Liver (tissue), 9 donors: Measurements from ENCODE around the gene INHBA. TPM values are rescaled to one million over a fixed set of nuclear protein-coding genes. Genes with fewer than 3 reads are reported as not detected.

ENCODE experiments used
- DNase-seq: peaks from one replicate; pipeline ENCODE4 v3.0.0-alpha.2; 2017; ENCODE audit warnings: low spot score
- H3K27ac ChIP-seq, 2 donors: one replicate each; pipeline ENCODE4 v1.7.0; 2013; ENCODE audit warnings: inconsistent platforms in 2 of 2, low read length in 2 of 2, control low read depth in 1 of 2, low read depth in 1 of 2, mild to moderate bottlenecking in 1 of 2
- H3K27me3 ChIP-seq, 4 donors: one replicate each; pipeline versions ENCODE4 v1.6.1 to v1.7.0; 2013; ENCODE audit warnings: low read length in 3 of 4, inconsistent platforms in 1 of 4, mild to moderate bottlenecking in 1 of 4, moderate library complexity in 1 of 4; ENCODE audit not compliant: control insufficient read depth in 4 of 4, insufficient read depth in 4 of 4
- H3K36me3 ChIP-seq, 4 donors: one replicate each; pipeline versions ENCODE4 v1.6.1 to v1.7.0; 2013; ENCODE audit warnings: low read length in 3 of 4, mild to moderate bottlenecking in 3 of 4, low read depth in 1 of 4, moderate library complexity in 1 of 4; ENCODE audit not compliant: control insufficient read depth in 4 of 4, insufficient read depth in 3 of 4
- H3K4me1 ChIP-seq, 4 donors: one replicate each; pipeline versions ENCODE4 v1.6.1 to v1.7.0; 2013; ENCODE audit warnings: low read length in 3 of 4, mild to moderate bottlenecking in 3 of 4, moderate library complexity in 1 of 4; ENCODE audit not compliant: control insufficient read depth in 4 of 4, insufficient read depth in 4 of 4
- H3K4me3 ChIP-seq, 3 donors: one replicate each; pipeline versions ENCODE4 v1.6.1 to v1.7.0; 2013; ENCODE audit warnings: low read length in 3 of 3, control low read depth in 1 of 3, low read depth in 1 of 3, mild to moderate bottlenecking in 1 of 3
- H3K9ac ChIP-seq, 2 donors: one replicate each; pipeline ENCODE4 v1.7.0; 2013; ENCODE audit warnings: low read length in 2 of 2, mild to moderate bottlenecking in 2 of 2, moderate library complexity in 2 of 2, control low read depth in 1 of 2, low read depth in 1 of 2
- H3K9me3 ChIP-seq, 4 donors: one replicate each; pipeline versions ENCODE4 v1.6.1 to v1.7.0; 2013; ENCODE audit warnings: low read length in 3 of 4; ENCODE audit not compliant: control insufficient read depth in 4 of 4
- EGR1 ChIP-seq, 2 donors: IDR thresholded peaks; 2 replicates each; pipeline ENCODE4 v1.6.1; 2016 to 2018; ENCODE audit warnings: antibody characterized with exemption in 2 of 2, low read depth in 2 of 2
- FOXA1 ChIP-seq: IDR thresholded peaks from 2 replicates; pipeline ENCODE4 v1.6.1; 2016; ENCODE audit warnings: antibody characterized with exemption
- FOXA2 ChIP-seq: IDR thresholded peaks from 2 replicates; pipeline ENCODE4 v1.6.1; 2016; ENCODE audit warnings: antibody characterized with exemption
- GABPA ChIP-seq, 2 donors: IDR thresholded peaks in 1 of 2; conservative IDR thresholded peaks in 1 of 2; 2 replicates each; pipeline ENCODE4 v1.6.1; 2016; ENCODE audit warnings: antibody characterized with exemption in 2 of 2, mild to moderate bottlenecking in 1 of 2, moderate library complexity in 1 of 2
- HNF4A ChIP-seq, 2 donors: conservative IDR thresholded peaks; 2 replicates each; pipeline ENCODE4 v1.6.1; 2016; ENCODE audit warnings: antibody characterized with exemption in 2 of 2, mild to moderate bottlenecking in 2 of 2
- JUND ChIP-seq, 2 donors: IDR thresholded peaks; 2 replicates each; pipeline ENCODE4 v1.6.1; 2016; ENCODE audit warnings: antibody characterized with exemption in 2 of 2
- RXRA ChIP-seq, 2 donors: IDR thresholded peaks; 2 replicates each; pipeline ENCODE4 v1.6.1; 2017 to 2018; ENCODE audit warnings: antibody characterized with exemption in 2 of 2, mild to moderate bottlenecking in 1 of 2
- SP1 ChIP-seq: IDR thresholded peaks from 2 replicates; pipeline ENCODE4 v1.6.1; 2018; ENCODE audit warnings: antibody characterized with exemption, mild to moderate bottlenecking
- YY1 ChIP-seq: IDR thresholded peaks from 2 replicates; pipeline ENCODE4 v1.6.1; 2016; ENCODE audit warnings: antibody characterized with exemption, mild to moderate bottlenecking
- WGBS: extraction: QIAGEN DNeasy Blood & Tissue Kit; methylation state at CpG from one replicate; pipeline ENCODE4 v1.1.7; 2013; 5-methylcytosine and 5-hydroxymethylcytosine counted together
- polyA plus RNA-seq, 2 donors: library from polyadenylated mRNA; stranded (reverse) in 1 of 2; unstranded in 1 of 2; fragments of 200-250 nt in 1 of 2; fragments of >200 nt in 1 of 2; fragmentation: Nextera tagmentation in 1 of 2; extraction: Ambion mirVana in 1 of 2; gene quantifications; one replicate each; pipeline versions ENCODE4 v1.2.1 to v1.2.3, GENCODE V29; 2013 to 2015
- total RNA-seq, 2 donors: library from RNA; depleted of rRNA; stranded (reverse); fragments of >200 nt; gene quantifications; one replicate each; pipeline ENCODE4 v1.2.3, GENCODE V29; 2014
- TF ChIP-seq, protein P1 (sequence below): IDR thresholded peaks from 2 replicates; pipeline ENCODE4 v1.6.1; 2016; ENCODE audit warnings: antibody characterized with exemption
- TF ChIP-seq, protein P2 (sequence below): IDR thresholded peaks from 2 replicates; pipeline ENCODE4 v1.6.1; 2016; ENCODE audit warnings: antibody characterized with exemption
- TF ChIP-seq, protein P3 (sequence below): fragments of 150-350 bp; IDR thresholded peaks from 2 replicates; pipeline ENCODE4 v1.5.1; 2017; ENCODE audit warnings: improper control_type of control experiment, low read depth, low read length; ENCODE audit not compliant: missing input control
- TF ChIP-seq, protein P4 (sequence below): IDR thresholded peaks from 2 replicates; pipeline ENCODE4 v1.6.1; 2016; ENCODE audit warnings: antibody characterized with exemption, mild to moderate bottlenecking
- TF ChIP-seq, protein P5 (sequence below): IDR thresholded peaks from 2 replicates; pipeline ENCODE4 v1.6.1; 2016; ENCODE audit warnings: antibody characterized with exemption
- donor health status: healthy.
- donor health status: healthy.
- donor health status: healthy.
- donor health status: healthy.
- donor health status: healthy.

INHBA gene
- total and polyA plus RNA-seq, 4 donors, result 0.23 to 8.9 (median 3.0) TPM

DNA sequence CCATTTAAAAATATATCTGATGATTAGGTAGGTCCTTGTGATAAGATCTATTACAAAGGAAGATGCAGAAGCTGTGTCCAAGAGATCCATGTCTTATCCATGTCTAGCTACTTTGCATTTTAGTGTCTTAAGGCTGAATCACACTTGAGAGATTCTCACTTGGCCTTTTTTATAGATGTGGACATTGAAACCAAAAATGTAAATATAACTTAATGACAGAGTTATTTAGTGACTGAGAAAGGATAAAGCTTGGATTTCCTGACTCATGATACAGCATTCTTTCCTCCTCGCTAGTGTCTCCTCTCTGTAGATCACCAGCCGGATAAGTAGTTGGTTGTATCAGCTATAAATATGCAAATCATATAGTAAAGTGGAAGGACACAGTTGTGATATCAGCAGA, 23.3 kb downstream of the INHBA start:
- Histone ChIP-seq H3K9ac (no peak overlapping the region), H3K4me3 (no peak overlapping the region), H3K36me3 (no peaks in the 10 kb centered on the region), H3K9me3 (no peaks in the 10 kb centered on the region), H3K27ac (no peak overlapping the region), H3K4me1 (no peaks in the 10 kb centered on the region), H3K27me3 (no peaks in the 10 kb centered on the region)
- DNase-seq, result no peak
- TF ChIP-seq EGR1 (IDR thresholded peaks at IDR 0.05; ENCODE audit: low read depth in 2 of 2), result no peak
- TF ChIP-seq, protein P1, sequence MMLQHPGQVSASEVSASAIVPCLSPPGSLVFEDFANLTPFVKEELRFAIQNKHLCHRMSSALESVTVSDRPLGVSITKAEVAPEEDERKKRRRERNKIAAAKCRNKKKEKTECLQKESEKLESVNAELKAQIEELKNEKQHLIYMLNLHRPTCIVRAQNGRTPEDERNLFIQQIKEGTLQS, result no peak
- TF ChIP-seq GABPA (IDR thresholded peaks at IDR 0.05 in 1 of 2, conservative IDR thresholded peaks at IDR 0.05 in 1 of 2), result no peak
- TF ChIP-seq, protein P2, sequence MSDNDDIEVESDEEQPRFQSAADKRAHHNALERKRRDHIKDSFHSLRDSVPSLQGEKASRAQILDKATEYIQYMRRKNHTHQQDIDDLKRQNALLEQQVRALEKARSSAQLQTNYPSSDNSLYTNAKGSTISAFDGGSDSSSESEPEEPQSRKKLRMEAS, result no peak
- WGBS, result 93% methylated on average over 2 of the region's 2 CpGs

DNA sequence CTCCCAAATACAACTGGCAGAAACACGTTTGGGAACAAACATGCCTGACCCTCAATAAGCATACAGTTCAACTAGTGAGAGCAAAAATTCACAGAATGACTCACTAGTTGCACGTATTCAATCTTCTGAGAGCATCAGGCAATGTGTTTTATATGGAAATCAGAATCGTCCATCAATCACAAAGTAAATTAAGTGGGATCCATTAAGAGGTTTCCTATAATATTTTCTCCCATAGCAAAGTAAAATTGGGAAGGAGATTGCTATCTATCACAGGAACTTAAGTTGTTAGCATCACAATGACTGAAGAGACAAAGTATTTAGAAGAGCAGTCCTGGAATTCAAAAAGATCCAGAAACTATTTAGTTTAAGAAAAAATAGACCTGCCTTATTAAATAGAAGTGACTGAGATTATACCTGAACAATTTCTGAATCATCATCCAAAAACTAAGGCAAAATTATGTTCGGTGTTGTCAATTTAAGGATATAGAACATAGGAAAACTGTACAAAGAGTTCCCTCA, 28.3 kb downstream of the INHBA start:
- Histone ChIP-seq H3K4me3 (no peak overlapping the region), H3K9ac (no peak overlapping the region), H3K9me3 (no peaks in the 10 kb centered on the region), H3K27ac (no peak overlapping the region), H3K27me3 (no peaks in the 10 kb centered on the region), H3K4me1 (no peaks in the 10 kb centered on the region), H3K36me3 (no peaks in the 10 kb centered on the region)
- TF ChIP-seq RXRA (IDR thresholded peaks at IDR 0.05) (no peak), SP1 (no peak), FOXA1 (no peak), EGR1 (IDR thresholded peaks at IDR 0.05; ENCODE audit: low read depth in 2 of 2) (no peak)
- no peak for DNase-seq
- 74% methylated on average over 4 of the region's 4 CpGs for WGBS

DNA sequence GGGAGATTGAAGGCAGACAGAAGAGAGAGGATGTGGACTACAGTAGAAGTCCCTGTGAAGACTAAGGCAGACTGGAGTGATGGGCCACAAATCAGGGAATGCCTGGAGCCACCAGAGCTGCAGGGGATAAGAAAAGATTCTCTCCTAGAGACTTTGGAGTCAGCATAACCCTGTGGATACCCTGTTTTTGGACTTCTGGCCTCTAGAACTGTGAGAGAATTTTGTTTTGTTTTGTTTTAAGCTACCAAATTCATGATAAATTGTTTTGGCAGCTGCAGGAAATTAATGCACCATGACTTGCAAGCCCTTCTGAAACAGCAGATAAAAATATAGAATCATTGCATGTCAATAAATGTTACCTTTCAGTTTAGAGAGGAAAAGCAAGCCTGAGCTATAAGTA, 41.3 kb downstream of the INHBA start:
- TF ChIP-seq GABPA (IDR thresholded peaks at IDR 0.05 in 1 of 2, conservative IDR thresholded peaks at IDR 0.05 in 1 of 2), result no peak
- TF ChIP-seq EGR1 (IDR thresholded peaks at IDR 0.05; ENCODE audit: low read depth in 2 of 2), result no peak
- no peak for TF ChIP-seq FOXA2
- TF ChIP-seq, protein P3, sequence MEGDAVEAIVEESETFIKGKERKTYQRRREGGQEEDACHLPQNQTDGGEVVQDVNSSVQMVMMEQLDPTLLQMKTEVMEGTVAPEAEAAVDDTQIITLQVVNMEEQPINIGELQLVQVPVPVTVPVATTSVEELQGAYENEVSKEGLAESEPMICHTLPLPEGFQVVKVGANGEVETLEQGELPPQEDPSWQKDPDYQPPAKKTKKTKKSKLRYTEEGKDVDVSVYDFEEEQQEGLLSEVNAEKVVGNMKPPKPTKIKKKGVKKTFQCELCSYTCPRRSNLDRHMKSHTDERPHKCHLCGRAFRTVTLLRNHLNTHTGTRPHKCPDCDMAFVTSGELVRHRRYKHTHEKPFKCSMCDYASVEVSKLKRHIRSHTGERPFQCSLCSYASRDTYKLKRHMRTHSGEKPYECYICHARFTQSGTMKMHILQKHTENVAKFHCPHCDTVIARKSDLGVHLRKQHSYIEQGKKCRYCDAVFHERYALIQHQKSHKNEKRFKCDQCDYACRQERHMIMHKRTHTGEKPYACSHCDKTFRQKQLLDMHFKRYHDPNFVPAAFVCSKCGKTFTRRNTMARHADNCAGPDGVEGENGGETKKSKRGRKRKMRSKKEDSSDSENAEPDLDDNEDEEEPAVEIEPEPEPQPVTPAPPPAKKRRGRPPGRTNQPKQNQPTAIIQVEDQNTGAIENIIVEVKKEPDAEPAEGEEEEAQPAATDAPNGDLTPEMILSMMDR, result no peak
- TF ChIP-seq HNF4A (conservative IDR thresholded peaks at IDR 0.05), result no peak
- TF ChIP-seq, protein P4, sequence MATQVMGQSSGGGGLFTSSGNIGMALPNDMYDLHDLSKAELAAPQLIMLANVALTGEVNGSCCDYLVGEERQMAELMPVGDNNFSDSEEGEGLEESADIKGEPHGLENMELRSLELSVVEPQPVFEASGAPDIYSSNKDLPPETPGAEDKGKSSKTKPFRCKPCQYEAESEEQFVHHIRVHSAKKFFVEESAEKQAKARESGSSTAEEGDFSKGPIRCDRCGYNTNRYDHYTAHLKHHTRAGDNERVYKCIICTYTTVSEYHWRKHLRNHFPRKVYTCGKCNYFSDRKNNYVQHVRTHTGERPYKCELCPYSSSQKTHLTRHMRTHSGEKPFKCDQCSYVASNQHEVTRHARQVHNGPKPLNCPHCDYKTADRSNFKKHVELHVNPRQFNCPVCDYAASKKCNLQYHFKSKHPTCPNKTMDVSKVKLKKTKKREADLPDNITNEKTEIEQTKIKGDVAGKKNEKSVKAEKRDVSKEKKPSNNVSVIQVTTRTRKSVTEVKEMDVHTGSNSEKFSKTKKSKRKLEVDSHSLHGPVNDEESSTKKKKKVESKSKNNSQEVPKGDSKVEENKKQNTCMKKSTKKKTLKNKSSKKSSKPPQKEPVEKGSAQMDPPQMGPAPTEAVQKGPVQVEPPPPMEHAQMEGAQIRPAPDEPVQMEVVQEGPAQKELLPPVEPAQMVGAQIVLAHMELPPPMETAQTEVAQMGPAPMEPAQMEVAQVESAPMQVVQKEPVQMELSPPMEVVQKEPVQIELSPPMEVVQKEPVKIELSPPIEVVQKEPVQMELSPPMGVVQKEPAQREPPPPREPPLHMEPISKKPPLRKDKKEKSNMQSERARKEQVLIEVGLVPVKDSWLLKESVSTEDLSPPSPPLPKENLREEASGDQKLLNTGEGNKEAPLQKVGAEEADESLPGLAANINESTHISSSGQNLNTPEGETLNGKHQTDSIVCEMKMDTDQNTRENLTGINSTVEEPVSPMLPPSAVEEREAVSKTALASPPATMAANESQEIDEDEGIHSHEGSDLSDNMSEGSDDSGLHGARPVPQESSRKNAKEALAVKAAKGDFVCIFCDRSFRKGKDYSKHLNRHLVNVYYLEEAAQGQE, result no peak
- no peak for TF ChIP-seq YY1
- TF ChIP-seq RXRA (IDR thresholded peaks at IDR 0.05), result no peak
- TF ChIP-seq, protein P5, sequence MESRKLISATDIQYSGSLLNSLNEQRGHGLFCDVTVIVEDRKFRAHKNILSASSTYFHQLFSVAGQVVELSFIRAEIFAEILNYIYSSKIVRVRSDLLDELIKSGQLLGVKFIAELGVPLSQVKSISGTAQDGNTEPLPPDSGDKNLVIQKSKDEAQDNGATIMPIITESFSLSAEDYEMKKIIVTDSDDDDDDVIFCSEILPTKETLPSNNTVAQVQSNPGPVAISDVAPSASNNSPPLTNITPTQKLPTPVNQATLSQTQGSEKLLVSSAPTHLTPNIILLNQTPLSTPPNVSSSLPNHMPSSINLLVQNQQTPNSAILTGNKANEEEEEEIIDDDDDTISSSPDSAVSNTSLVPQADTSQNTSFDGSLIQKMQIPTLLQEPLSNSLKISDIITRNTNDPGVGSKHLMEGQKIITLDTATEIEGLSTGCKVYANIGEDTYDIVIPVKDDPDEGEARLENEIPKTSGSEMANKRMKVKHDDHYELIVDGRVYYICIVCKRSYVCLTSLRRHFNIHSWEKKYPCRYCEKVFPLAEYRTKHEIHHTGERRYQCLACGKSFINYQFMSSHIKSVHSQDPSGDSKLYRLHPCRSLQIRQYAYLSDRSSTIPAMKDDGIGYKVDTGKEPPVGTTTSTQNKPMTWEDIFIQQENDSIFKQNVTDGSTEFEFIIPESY, result no peak
- TF ChIP-seq, protein P1, result no peak
- TF ChIP-seq, protein P2, result no peak
- TF ChIP-seq JUND (IDR thresholded peaks at IDR 0.05), result no peak
- no peak for TF ChIP-seq FOXA1
- no peak overlapping the region for H3K27ac ChIP-seq
- no peak for DNase-seq
- H3K4me3 ChIP-seq, result no peak overlapping the region
- no peaks in the 10 kb centered on the region for H3K9me3 ChIP-seq
- no peaks in the 10 kb centered on the region for H3K4me1 ChIP-seq
- H3K9ac ChIP-seq, result no peak overlapping the region
- H3K36me3 ChIP-seq, result no peaks in the 10 kb centered on the region
- no peaks in the 10 kb centered on the region for H3K27me3 ChIP-seq
